UCSD-AML1 (cell line): ENCODE data around the gene TUBB6.

Experiments
- DNase-seq: peaks from one replicate; lab custom pipeline; 2025; ENCODE audit not compliant: unreplicated experiment; lab: John Stamatoyannopoulos, UW

The TUBB6 gene

GRCh38 chr18:12335503-12335902 is 27.5 kb downstream of the TUBB6 start:
- no peak for DNase-seq

DNA sequence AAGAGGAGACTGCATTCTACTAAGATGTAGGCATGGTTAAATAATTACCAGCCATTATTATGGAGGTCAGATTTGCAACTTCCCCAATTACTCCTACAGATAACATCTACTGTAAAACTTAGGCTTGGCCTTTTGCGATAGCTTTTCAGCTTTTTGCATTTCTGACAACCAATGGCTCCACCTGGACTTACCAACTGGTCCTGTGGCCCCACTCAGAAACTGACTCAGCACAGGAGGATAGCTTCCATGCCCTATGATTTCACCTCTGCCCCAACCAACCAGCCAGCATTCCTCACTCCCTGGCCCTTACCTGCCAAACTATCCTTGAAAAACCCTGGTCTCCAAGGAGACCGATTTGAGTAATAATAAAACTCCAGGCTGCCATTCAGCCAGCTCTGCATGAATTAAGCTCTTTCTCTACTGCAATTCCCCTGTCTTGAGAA is 28.2 kb downstream of the TUBB6 start:
- DNase-seq: no peak

- no peak for DNase-seq
Observed at GRCh38 chr18:12336887-12337286, 28.8 kb downstream of the TUBB6 start.

GRCh38 chr18:12338382-12338781 is 30.3 kb downstream of the TUBB6 start:
- no peak for DNase-seq

DNA sequence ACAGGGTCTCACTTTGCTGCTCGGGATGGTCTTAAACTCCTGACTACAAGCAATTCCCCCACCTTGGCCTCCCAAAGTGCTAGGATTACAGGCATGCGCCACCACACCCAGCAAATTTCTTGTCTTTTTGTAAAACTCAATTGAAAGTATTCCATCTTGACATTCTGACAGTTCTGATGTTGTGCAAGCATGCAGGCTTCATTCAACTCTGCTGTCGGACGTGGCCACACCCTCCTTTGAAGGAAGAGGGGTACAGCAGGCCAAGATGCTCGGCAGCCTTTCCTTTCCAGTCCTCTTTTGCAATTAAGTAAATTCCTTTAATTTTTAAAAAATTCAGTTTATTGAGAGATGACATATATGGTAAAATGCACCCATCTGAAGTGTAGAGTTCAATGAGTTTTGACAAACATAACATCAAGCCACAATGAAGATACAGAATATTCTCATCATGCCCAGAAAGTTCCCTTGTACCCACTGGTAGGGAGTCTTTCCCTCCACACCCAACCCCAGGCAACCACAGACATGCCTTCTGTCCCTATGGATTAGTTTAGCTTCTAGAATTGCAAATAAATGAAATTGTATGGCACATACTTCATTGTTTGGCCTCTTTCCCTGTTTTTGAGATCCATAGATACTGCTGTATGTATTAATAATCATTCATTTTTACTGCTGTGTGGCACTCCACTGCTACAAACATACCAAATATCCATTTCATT is 33.1 kb downstream of the TUBB6 start:
- no peak for DNase-seq

- DNase-seq: no peak
Observed at GRCh38 chr18:12342661-12343060, 34.6 kb downstream of the TUBB6 start.

GRCh38 chr18:12345491-12346239 is 37.6 kb downstream of the TUBB6 start:
- DNase-seq: no peak

GRCh38 chr18:12346240-12346565 is 38.2 kb downstream of the TUBB6 start:
- no peak for DNase-seq

DNA sequence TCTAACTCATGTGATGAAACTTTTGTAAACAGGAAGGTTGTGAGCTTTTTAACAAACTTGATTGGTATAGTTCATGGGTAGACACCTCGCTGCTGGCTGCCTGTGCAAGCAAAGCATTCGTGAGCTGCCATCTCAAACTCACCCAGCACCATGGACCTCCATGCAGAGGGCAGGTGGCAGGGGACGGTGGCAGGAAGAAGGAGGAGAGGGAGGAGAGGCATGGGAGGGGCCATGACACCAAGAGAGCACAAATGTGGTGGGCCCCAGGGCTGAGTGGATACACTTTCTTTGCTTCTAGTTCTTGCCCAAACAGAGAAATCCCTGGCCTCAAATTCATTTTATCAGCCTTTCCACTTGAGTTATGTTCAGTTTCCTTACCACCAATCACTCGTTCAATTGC is 39.9 kb downstream of the TUBB6 start:
- no peak for DNase-seq

DNA sequence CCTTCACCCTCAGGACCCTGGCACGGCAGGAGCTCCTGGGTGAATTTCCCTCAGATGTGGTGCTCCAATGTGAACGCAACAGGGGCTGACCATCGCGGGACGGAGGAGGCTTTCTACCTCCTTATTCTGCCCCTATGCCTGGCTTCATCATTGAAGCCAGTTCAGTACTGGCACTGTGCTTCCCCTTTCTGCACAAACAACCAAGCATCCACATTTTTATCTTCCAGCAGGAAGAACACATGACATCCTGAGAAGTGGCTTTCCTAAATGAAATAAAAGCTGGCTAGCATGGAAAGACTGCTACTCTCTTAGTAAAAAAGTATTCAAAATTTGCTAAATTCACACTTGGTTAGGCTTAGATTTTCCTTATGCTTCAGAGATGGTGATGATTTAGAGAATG is 44.1 kb downstream of the TUBB6 start:
- no peak for DNase-seq

GRCh38 chr18:12359515-12359927 is 51.5 kb downstream of the TUBB6 start:
- no peak for DNase-seq

DNA sequence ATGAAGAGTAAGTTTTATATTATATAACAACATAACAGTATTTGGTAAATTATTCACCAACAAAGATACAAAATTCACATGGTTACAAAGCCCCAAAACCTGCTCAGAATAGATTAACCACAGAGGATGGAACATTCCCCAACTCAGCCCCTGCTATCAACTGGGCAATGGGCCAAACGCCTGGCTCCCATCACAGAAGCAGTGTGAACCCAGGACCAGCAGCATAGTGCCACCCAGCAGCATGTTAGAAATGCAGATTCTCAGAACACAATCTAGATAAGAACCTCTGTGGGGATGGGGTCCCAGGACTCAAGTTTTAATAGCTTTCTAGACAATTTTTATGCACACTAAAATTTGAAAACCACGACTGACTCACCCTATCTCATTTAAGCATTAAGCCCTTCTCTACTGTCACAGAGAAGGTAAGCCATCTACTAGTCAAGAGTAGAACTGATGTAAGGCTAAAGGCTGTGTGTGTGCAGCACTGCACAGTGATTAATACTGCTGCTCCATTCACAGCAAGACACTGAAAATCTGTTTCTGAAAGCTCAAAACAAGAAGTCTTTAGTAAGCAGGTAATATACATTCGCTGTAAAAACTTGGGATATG is 53.8 kb downstream of the TUBB6 start:
- DNase-seq: no peak

DNA sequence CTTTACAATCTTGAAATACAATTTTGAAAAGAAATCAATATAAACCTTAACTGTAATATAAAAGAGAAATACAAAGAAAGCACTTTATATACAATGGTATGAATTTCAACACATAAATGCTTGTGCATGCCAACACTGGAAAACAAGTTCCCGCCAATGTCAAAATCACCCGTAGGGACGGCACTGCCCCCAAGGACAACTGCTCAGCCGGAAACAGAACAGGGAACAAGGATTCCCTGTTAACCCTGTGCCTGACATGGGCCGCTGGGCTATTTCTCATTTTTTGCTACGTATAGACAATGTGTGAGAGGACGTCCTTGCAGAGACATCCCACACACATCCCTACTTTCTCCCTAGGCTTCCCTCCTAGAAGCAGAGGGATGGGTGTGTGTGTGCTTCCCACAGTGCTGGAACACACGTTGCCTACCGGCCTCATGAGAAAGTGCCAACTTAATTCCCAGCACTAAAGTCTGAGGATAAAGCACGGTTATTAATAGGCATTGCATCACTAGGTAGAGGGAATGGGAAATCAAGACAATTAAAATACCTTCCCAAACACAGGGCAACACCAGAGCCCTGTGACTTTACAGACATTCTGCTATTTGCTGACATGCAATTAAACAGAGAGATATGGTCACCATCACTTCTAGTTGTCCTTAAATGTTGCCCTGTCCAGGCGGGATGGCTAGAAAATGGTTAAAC is 54.6 kb downstream of the TUBB6 start:
- DNase-seq: no peak

- no peak for DNase-seq
Observed at GRCh38 chr18:12366379-12366778, 58.3 kb downstream of the TUBB6 start.

GRCh38 chr18:12366784-12367183 is 58.7 kb downstream of the TUBB6 start:
- DNase-seq: no peak

DNA sequence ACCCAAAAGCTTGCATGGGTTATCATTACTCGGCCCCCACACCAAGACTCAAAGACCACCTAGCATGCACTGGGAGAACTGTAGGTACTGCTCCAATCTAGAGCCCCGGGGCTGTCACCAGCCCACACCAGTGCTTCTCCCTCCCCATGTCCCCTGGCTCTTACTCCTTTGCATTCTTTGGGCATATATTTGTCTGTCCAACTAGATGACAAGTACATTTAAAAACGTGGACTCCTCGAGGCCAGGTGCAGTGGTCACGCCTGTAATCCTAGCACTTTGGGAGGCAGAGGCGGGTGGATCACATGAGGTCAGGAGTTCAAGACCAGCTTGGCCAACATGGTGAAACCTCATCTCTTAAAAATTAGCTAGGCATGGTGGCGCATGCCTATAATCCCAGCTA is 61.2 kb downstream of the TUBB6 start:
- no peak for DNase-seq

- no peak for DNase-seq
Observed at GRCh38 chr18:12371590-12371989, 63.5 kb downstream of the TUBB6 start.

DNA sequence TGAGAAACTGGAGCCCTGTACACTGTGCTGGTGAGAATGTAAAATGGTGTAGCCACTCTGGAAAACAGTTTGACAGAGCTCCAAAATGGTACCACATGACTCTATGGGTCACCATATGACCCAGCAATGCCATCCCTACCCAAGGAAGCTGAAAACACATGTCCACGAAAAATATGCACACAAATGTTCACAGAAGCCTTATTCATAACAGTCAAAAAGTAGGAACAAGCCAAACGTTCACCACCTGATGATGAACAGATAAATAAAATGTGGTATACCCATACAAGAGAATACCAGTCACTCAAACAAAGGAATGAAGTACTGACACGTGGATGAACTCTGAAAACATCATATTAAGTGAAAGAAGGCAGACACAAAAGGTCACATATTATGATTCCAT is 64.4 kb downstream of the TUBB6 start:
- no peak for DNase-seq

GRCh38 chr18:12373116-12373770 is 65.2 kb downstream of the TUBB6 start:
- no peak for DNase-seq

DNA sequence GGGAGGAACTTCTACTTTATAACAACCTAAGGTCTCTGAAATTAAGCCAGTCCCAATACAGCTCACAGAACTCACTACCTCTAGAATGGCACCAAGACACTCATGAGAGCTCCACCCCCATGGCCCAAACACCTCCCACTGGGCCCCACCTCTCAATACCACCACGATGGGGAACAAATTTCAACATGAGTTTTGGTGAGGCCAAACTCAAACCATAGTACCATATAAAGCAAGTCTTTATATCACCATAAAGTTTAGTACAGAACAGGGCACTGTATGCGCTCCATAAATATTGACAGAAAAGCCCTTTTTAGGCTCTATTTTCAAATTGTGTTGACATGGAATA is 65.7 kb downstream of the TUBB6 start:
- no peak for DNase-seq

DNA sequence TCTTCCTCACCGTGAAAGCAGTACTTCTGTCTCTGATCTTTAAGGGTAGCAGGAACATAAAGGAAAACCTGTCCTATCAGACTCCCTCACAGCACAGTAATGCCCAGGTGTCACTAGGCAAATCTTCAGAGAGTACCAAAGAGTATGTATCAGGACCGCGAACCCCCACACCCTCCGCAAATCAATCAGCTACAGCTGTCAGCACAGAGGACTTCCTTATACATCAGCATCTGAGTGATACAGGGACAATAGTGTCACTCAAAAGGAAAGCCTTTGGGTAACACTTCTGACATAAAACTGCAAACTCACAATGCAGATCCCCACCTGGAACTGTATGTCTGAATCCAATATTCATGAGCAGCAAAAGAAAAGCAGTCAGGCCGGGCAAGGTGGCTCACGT is 66.4 kb downstream of the TUBB6 start:
- no peak for DNase-seq
